Activated CD8-positive, alpha-beta memory T cell treated with anti-CD3 and anti-CD28 coated beads, Interleukin-2, amount 10 ng/mL, durations not matched to agents 7 days and 5 days (primary cell): Measurements from ENCODE around the gene TPM1. TPM values are rescaled to one million over a fixed set of nuclear protein-coding genes. Genes with fewer than 3 reads are reported as not detected.
"Not testable (repeated sequence)": the region's sequence is repeated elsewhere in the genome, so short reads cannot be mapped to it uniquely, and the experiment has no call there.

Experiments
- ATAC-seq: fragments of 150-1000 bp; cut with Tn5 transposase; one replicate; pipeline ENCODE4 v1.10.0; 2021; ENCODE audit warnings: moderate library complexity
- CTCF ChIA-PET: fragments of 350-600 bp; sonication (Branson Sonifier 250); formaldehyde crosslinking; loops from one replicate; lab custom pipeline; 2021; ENCODE audit warnings: antibody characterized with exemption; lab: Charles Lee
- DNase-seq: peaks from one replicate; pipeline ENCODE4 v3.0.0-alpha.2; 2020
- H3K27ac Mint-ChIP-seq: one replicate; pipeline ENCODE4 v1.8.0; 2021; ENCODE audit warnings: mild to moderate bottlenecking, mixed read lengths
- H3K27me3 Mint-ChIP-seq: one replicate; pipeline ENCODE4 v1.8.0; 2021; ENCODE audit warnings: mixed read lengths
- H3K36me3 Mint-ChIP-seq: one replicate; pipeline ENCODE4 v1.8.0; 2021; ENCODE audit warnings: mild to moderate bottlenecking, mixed read lengths
- H3K4me1 Mint-ChIP-seq: one replicate; pipeline ENCODE4 v1.8.0; 2021; ENCODE audit warnings: mixed read lengths
- H3K4me3 Mint-ChIP-seq: one replicate; pipeline ENCODE4 v1.8.0; 2021; ENCODE audit warnings: mild to moderate bottlenecking, moderate library complexity, mixed read lengths
- H3K9me3 Mint-ChIP-seq: one replicate; pipeline ENCODE4 v1.8.0; 2022; ENCODE audit warnings: low read depth, mixed read lengths
- total RNA-seq, 2 experiments: library from RNA; stranded (reverse); gene quantifications; one replicate each; pipeline ENCODE4 v1.2.3, GENCODE V29; 2021

TPM1 gene
- total RNA-seq, result 1 to 10 TPM; 4.1 to 5.5 TPM

DNA sequence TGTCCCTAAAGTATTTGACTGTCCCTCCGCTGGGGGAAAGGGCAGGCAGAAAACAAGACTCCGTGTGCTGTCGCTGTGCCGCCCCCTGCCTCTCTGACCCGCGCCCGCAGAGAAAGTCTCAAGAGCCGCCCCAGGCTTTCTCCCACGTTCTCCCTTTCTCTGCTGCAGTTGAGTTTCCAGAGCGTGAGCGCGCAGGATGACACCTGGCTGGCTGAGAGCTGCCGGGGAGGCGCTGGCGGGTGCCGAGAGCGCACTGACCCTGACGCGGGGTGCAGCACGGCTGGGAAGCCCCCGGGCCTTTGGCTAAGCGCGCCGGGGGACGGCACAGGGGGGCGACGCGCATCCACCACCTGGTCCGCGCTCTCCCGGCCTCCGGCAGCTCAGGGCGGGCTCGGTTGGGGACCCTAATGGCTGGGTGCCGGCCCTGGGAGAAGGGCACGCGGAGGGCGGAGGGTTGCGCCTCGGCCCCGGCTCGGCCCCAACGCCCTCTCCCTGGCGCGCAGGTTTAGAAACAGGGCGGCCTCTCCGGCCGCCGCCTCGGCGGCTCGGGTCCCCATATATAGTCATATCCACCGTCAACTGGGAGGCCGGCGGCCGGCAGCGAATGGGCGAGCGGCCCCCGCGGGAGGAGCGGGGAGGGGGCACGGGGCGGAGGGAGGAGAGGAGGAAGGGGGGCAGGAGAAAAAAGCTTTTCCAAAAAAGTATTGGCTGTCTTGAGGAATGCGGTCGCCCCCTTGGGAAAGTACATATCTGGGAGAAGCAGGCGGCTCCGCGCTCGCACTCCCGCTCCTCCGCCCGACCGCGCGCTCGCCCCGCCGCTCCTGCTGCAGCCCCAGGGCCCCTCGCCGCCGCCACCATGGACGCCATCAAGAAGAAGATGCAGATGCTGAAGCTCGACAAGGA is at the start of gene TPM1:
TSS of gene TPM1 (plus strand) at position 774 of the 903 bp plus-strand sequence. CDS start at position 857, 83 bp downstream.
- Mint-ChIP-seq H3K4me1 (peaks cover 8% of the 10 kb centered on the region), H3K36me3 (no peaks in the 10 kb centered on the region), H3K27ac (no peak within 1 kb of the TSS), H3K4me3 (peak within 1 kb of the TSS; percentile 33), H3K27me3 (peaks cover 92% of the 10 kb centered on the region), H3K9me3 (no peaks in the 10 kb centered on the region)
- no peak for DNase-seq
- peak; percentile 65 for ATAC-seq
- CTCF ChIA-PET, result no interaction called here

DNA sequence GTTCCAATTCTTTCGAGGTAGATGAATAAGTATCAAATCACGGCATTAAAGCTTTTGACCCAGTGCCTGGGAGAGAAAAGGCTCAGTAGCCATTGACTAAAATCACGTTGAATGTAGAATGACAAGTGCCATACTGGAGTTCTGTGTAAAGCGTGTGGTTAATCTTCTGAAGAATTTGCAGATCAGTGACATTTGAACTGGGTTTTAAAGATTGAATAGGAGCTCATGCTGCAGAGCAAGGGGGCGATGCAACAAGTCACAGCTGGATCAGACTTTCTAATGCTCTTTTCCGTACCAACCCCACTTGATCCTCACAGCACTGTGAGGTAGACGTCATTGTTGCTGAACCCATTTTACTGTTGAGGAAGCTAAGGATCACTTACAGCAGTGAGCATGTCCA is 49.5 kb upstream of the TPM1 start:
- no peaks in the 10 kb centered on the region for H3K9me3 Mint-ChIP-seq
- CTCF ChIA-PET, result no interaction called here

DNA sequence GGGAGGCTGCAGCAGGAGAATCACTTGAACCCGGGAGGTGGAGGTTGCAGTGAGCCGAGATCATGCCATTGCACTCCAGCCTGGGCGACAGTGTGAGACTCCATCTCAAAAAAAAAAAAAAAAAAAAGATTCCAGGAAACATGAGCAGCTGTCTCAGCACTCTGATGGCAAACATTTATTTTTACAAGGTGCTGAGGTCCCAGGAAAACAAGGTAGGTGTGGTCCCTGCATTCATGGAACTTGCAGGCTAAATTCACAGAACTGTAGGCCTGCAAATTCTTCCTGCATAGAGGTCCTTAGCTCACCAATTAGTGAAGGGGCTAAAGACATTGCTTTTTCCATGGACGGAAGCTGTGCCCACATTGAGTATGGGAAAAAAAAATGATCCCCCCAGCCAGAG is 48.9 kb upstream of the TPM1 start:
- CTCF ChIA-PET, H3K9me3 Mint-ChIP-seq, H3K4me3 Mint-ChIP-seq, DNase-seq, H3K4me1 Mint-ChIP-seq, H3K27ac Mint-ChIP-seq, ATAC-seq, H3K36me3 Mint-ChIP-seq: not testable (repeated sequence)
- peaks cover 16% of the 10 kb centered on the region for H3K27me3 Mint-ChIP-seq

More for the DNA sequence above, 49.5 kb upstream of the TPM1 start:
- ATAC-seq, result no peak
- Mint-ChIP-seq H3K4me1 (no peaks in the 10 kb centered on the region), H3K27me3 (peaks cover 19% of the 10 kb centered on the region), H3K36me3 (no peaks in the 10 kb centered on the region), H3K4me3 (no peak overlapping the region), H3K27ac (no peak overlapping the region)
- no peak for DNase-seq

DNA sequence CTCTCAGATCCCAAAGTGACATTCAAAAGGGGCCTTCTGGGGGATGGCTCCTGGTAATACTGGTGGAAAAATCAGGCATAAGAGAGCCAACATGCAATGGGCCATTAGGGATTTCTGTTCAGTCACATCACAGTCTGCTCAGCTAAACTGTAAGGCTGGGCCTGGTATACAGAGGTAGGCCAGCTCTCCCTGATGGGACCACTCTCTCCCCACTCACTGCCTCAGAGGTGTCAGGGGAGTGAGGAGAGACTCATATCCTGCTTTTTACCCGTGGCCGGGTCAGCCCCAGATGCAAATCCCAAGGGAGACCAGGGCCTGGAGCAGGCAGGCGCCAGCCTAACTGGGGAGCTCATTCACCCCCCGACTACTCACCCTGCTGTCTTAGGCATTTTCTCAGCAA is 48.1 kb upstream of the TPM1 start:
- H3K27ac Mint-ChIP-seq, result no peak overlapping the region
- no peaks in the 10 kb centered on the region for H3K9me3 Mint-ChIP-seq
- no peaks in the 10 kb centered on the region for H3K4me1 Mint-ChIP-seq
- H3K36me3 Mint-ChIP-seq, result no peaks in the 10 kb centered on the region
- CTCF ChIA-PET, result no interaction called here
- H3K4me3 Mint-ChIP-seq, result no peak overlapping the region
- peaks cover 20% of the 10 kb centered on the region for H3K27me3 Mint-ChIP-seq
- ATAC-seq (no peak), DNase-seq (no peak)

DNA sequence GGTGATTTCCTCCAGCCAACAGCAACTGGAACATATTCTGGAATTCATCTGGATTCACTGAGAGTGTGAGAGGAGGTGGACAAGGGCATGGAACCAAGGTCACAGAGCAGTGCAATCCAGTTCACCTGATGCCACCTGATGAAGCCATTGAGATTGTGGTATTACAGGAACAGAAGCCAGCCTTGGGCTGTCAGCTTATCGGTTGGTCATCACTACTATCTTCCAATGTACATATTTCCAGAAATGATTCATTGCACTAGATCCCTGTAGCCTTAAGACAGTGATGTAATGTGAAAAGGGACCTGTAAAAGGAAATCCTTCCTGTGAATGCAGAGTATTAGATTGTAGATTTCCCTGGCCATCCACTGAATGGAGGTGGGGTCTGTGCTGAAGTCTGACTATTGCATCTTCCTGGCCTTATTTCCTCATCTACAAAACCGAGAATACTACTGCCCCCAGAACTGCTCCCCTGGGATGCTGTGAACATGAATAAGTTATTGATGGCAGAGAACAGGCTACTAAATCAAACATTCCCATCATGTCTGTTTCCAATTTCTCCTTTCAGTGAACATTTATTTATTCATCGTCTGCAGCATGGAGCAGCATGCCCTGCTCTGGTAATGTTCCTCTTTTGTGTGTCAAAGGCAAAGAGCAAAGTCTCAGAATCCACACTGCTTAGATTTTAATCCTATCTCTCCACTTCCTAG is 47.4 kb upstream of the TPM1 start:
- ATAC-seq, result no peak

DNA sequence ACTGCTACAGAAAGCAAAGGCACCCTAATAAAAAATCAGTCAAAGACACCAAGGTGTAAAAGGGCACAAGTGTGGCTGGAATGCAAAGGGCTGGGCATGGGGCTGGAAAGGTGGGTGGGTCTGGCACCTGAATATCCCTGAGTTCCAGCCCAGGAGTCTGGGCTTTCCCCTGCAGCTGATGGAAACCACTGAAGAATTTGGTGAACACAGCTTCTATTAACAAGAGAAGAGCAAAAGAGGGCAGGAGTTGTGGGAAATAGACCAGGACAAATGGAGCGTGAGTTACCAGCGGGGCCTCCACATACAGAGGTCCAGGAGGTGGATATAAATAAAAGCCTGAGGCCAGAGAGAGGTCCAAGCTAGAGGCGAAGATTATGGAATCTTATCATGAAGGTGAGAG is 45.1 kb upstream of the TPM1 start:
- ATAC-seq (no peak), DNase-seq (no peak)
- Mint-ChIP-seq H3K27ac (no peak overlapping the region), H3K4me1 (no peaks in the 10 kb centered on the region), H3K27me3 (peaks cover 31% of the 10 kb centered on the region), H3K9me3 (no peaks in the 10 kb centered on the region), H3K36me3 (no peaks in the 10 kb centered on the region), H3K4me3 (no peak overlapping the region)
- CTCF ChIA-PET, result no interaction called here

More for the DNA sequence above, 47.4 kb upstream of the TPM1 start:
- DNase-seq, result no peak
- Mint-ChIP-seq H3K27ac (no peak overlapping the region), H3K4me3 (no peak overlapping the region), H3K4me1 (no peaks in the 10 kb centered on the region), H3K27me3 (peaks cover 23% of the 10 kb centered on the region), H3K36me3 (no peaks in the 10 kb centered on the region), H3K9me3 (no peaks in the 10 kb centered on the region)
- CTCF ChIA-PET, result no interaction called here

DNA sequence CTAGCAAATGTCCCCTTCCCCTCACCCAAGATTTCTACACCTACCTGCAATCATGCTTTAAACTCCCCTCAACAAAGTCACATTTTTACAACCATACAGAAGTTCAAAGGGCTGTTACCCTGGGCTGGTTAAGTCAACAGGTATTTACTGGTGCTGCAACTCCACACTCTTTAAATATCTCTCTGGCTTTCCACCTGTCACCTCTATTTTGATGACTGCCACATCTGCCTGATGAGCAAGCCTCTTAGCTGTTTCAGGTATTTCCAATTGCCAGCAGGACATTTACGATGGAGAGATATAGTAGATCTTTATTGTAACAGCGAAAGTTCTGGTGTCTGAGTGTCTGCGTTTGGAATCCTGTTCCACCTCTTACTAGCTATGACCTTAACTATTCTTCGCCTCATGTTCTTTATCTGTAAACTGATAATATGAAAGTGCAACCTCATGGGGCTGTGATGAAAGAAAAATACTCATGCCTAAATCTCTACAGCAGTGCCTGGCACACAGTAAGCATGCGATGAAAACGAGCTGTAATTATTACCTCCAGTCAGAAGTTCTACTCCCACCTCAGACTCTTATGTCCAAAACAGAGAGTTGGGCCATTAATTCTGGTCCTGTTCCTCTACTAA is 44.2 kb upstream of the TPM1 start:
- ATAC-seq (no peak), DNase-seq (no peak)
- Mint-ChIP-seq H3K36me3 (no peaks in the 10 kb centered on the region), H3K9me3 (no peaks in the 10 kb centered on the region), H3K4me3 (no peak overlapping the region), H3K4me1 (no peaks in the 10 kb centered on the region), H3K27me3 (peaks cover 31% of the 10 kb centered on the region), H3K27ac (no peak overlapping the region)
- CTCF ChIA-PET, result no interaction called here

DNA sequence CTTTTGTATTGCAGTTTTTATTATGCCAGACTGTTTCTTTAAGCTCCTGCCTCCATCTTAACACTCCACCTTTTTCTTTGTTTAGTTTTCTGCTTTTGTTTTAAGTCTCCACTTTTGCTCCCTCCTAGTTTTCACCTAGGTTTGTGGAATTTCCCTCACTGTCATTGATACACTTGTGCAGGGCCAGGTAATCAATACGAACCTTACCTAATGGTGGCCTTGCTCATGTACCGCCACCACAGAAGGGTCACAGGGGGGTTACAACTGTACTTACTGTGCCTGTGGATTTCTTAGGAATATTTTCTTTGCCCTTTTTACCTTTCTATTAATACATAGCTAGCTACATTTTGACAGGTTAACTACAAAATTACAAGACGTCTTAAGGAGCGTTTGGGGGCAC is 43.4 kb upstream of the TPM1 start:
- CTCF ChIA-PET, result no interaction called here
- ATAC-seq, result no peak
- peaks cover 31% of the 10 kb centered on the region for H3K27me3 Mint-ChIP-seq

DNA sequence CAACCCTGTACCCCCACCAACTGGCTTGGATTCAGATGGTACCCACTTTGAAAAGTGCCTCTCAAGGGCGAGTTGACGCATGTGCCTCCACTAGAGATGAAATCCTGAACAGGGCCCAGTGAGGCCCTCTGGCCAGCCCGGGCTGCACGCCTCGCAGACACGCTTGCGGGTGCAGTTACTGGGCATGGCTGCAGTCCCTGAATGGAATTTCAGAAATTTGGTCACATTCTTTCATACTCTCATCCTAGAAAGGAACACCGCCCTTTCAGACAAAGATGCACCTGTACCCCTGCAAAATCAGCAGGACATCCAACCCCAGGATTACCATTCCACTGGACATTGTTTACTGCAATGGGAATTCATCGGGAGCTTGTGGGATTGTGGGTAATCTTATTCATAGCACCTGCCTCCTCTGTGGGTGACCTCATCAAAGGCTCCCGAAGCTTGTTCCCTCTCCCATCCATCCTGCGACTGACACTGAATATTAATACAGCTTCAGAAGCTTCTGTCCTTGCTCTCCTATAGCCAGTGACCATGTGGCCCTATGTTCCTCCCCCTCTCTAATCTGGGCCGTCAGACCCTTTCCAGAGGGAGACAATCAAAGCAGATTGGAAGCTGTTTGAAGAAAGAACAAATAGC is 42.5 kb upstream of the TPM1 start:
- H3K9me3 Mint-ChIP-seq, result no peaks in the 10 kb centered on the region
- H3K27ac Mint-ChIP-seq, result no peak overlapping the region
- no peaks in the 10 kb centered on the region for H3K4me1 Mint-ChIP-seq
- H3K36me3 Mint-ChIP-seq, result no peaks in the 10 kb centered on the region
- no peak for DNase-seq
- CTCF ChIA-PET, result no interaction called here
- H3K27me3 Mint-ChIP-seq, result peaks cover 31% of the 10 kb centered on the region
- no peak for ATAC-seq
- no peak overlapping the region for H3K4me3 Mint-ChIP-seq

More for the DNA sequence above, 43.4 kb upstream of the TPM1 start:
- Mint-ChIP-seq H3K9me3 (no peaks in the 10 kb centered on the region), H3K4me3 (no peak overlapping the region), H3K27ac (no peak overlapping the region), H3K4me1 (no peaks in the 10 kb centered on the region), H3K36me3 (no peaks in the 10 kb centered on the region)
- no peak for DNase-seq

DNA sequence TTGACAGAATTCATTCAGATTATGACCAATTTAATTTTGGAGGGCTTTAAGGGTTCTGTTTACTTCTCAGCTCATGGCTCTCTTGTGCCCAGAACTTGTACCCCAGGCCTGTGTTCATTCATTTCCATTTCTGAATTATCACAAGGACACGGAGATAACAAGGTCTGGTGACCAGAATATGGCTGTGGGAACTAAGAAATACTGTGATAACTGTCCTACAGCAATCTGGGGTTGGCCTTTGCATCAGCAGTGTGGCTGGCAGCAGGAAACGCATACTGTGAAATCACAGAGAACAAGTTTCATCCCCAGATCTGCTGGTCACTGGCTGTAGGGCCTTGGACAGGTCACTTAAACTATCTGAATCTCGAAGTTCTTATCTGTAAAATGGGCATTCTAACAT is 41.8 kb upstream of the TPM1 start:
- Mint-ChIP-seq H3K27me3 (peaks cover 31% of the 10 kb centered on the region), H3K4me3 (no peak overlapping the region), H3K27ac (no peak overlapping the region), H3K36me3 (no peaks in the 10 kb centered on the region), H3K4me1 (no peaks in the 10 kb centered on the region), H3K9me3 (no peaks in the 10 kb centered on the region)
- CTCF ChIA-PET, result no interaction called here
- no peak for ATAC-seq
- DNase-seq, result no peak

DNA sequence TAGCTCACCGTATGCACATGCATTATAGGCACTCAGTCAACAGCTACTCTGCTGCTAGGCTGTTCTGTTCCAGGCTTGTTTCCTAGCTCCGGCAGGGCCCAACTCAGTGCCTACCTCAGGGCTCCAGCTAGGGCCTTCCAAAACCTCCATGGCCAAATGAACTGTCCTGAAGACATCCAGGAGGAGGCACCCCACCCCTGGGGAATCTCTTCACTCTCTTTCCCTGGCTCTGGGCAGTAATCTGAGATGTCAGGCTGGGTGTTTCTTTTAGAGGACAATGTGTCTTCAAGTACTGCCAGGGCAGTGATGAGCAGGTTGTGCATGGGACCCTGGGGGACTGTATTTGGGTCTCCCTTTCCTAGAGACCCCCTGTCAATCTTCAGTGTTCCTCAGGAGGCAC is 38.3 kb upstream of the TPM1 start:
- DNase-seq (no peak), ATAC-seq (no peak)
- Mint-ChIP-seq H3K4me3 (no peak overlapping the region), H3K4me1 (no peaks in the 10 kb centered on the region), H3K36me3 (no peaks in the 10 kb centered on the region), H3K27ac (no peak overlapping the region), H3K27me3 (peaks cover 33% of the 10 kb centered on the region), H3K9me3 (no peaks in the 10 kb centered on the region)
- CTCF ChIA-PET, result no interaction called here

DNA sequence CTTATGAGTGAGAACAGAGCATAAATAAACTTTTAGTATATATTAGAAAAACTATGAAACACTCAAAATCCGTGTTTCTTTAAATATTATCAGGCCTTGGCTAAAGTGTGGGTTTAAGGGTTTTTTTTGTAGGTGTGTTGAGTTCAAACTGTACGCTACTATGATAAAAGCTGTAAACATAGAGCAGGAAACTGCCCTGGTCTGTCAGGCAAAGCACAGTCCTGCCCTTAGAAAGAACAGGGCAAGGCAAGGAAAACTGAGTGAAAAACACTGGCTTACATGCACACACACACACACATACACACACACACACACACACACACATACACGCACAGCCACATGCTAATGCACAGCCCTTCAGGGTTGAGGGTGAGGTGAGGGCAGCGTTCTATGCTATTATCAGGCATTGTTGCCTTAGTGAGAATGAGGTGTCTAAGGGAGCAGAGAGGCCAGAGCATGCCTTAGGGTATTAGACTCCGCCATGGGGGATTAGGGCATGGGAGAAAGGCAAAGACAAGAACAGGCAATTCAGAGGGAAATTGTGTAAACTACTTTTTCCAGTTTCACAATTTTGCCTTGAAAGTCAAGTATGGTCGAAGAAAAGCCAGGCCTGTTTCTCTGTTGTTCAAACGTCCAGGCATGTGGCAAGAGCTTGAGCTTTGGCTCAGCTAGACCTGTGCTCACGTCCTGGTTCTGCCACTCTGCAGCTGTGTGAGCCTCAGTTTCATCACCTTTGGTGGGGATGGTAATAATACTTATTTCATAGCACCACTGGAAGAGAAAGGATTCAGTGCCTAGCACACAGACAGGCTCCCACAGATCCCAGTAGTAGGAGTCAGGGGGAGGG is 36.3 kb upstream of the TPM1 start:
- Mint-ChIP-seq H3K27ac (no peak overlapping the region), H3K9me3 (no peaks in the 10 kb centered on the region), H3K36me3 (no peaks in the 10 kb centered on the region), H3K27me3 (peaks cover 24% of the 10 kb centered on the region), H3K4me1 (no peaks in the 10 kb centered on the region), H3K4me3 (no peak overlapping the region)
- no peak for ATAC-seq
- CTCF ChIA-PET, result no interaction called here
- no peak for DNase-seq
